Measurements from ENCODE around the gene ABHD14A.
A peak's percentile ranks its signal among the peaks of the same experiment; 100 is the strongest.
"Not testable (repeated sequence)": the region's sequence is repeated elsewhere in the genome, so short reads cannot be mapped to it uniquely, and the experiment has no call there.

ABHD14A gene

GRCh38 chr3:51977446-51978142, 2.7 kb downstream of the ABHD14A start:
- no peak for DNase-seq

GRCh38 chr3:51978143-51978502, 3.3 kb downstream of the ABHD14A start:
- DNase-seq: no peak

- no peak for DNase-seq
These were observed 5.4 kb downstream of the ABHD14A start for GRCh38 chr3:51980253-51980652.

GRCh38 chr3:51982352-51982837, 7.5 kb downstream of the ABHD14A start:
- DNase-seq: no peak

DNA sequence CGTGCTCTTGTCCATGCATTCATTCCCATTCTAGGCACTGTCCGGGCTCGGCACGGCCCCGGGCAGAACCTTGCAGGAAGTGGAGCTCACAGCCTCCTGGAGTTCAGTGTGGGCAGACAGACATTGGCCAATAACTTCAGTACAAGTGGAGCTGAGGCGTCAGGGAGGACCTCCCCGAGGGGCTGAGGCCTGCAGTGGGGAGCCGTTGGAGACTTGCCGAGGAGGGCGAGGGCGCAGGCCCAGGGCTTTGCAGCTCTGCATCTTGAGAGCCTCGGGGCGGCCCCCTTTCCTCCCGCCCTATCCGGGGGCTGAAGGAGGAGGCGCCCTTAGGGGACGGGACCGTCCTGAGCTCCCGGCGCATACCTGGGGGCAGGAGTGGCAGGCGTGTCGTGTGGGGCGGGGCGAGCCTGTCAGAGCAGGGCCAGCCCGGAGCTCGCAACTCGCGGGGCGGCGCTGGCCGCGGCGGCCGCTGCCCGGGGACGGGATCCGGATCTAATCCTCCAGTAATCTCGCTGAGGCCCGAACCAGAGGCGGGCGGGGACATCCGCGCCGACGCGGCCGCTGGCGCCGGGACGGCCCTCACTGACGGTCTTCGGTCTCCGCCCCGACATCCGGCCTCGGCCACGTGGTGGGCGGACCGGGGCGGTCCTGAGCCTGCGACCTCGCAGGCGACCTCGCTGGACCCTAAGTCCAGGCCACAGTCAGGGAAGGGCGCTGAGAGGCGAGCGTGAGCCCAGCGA, 8.1 kb downstream of the ABHD14A start, which contains the start of gene ACY1:
TSS of gene ACY1 (plus strand) at position 698 of the 740 bp plus-strand sequence. CDS start 530 bp downstream, outside the sequence.
- no peak for DNase-seq

DNA sequence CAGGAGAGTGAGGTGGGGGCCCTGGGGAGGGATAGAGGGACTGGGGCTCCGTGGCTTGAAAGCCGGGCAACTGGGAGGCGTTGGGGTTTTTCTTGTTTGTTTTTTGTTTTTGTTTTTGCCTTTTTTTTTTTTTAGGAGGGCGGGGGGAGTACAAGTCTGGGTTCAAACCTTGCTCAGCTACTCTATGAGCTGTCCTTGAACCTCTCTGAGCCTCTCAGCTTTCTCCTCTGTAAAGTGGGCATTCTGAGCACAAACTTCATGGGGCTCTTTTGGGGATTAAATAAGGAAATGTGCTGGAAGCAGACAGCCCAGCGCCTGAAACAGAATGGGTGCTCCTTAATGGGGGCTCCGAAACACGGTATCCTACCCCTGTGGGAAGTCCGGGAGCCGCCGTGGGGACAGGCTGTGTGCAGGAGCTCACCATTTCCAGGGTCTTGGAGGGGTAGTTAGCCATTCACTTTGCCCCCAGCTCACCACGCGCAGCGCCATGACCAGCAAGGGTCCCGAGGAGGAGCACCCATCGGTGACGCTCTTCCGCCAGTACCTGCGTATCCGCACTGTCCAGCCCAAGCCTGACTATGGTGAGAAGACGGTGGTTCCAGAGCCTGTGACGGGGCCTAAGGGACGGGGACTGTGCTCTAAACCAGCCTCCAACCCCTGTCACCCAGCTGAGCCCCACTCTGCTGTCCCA, 8.9 kb downstream of the ABHD14A start:
- DNase-seq: no peak

DNA sequence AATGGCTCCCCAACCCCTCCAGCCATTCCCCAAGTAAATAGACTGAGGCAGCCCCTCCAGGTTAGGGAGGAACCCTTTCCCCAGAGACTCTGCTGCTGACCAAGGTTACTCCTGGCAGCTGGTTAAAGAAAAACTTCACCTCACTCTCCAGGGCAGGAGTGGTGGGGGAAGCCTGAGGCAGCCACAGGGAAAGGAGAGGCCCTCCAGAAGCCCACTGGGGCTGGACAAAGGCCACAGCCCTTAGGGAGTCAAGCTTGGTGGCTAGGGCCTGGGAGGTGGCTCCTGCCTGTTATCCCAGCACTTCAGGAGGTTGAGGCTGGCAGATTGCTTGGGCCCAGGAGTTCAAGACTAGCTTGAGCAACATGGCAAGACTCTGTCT, 9.4 kb downstream of the ABHD14A start:
- DNase-seq: no peak

- DNase-seq: no peak
These were observed 10.2 kb downstream of the ABHD14A start for GRCh38 chr3:51985063-51985462.

DNA sequence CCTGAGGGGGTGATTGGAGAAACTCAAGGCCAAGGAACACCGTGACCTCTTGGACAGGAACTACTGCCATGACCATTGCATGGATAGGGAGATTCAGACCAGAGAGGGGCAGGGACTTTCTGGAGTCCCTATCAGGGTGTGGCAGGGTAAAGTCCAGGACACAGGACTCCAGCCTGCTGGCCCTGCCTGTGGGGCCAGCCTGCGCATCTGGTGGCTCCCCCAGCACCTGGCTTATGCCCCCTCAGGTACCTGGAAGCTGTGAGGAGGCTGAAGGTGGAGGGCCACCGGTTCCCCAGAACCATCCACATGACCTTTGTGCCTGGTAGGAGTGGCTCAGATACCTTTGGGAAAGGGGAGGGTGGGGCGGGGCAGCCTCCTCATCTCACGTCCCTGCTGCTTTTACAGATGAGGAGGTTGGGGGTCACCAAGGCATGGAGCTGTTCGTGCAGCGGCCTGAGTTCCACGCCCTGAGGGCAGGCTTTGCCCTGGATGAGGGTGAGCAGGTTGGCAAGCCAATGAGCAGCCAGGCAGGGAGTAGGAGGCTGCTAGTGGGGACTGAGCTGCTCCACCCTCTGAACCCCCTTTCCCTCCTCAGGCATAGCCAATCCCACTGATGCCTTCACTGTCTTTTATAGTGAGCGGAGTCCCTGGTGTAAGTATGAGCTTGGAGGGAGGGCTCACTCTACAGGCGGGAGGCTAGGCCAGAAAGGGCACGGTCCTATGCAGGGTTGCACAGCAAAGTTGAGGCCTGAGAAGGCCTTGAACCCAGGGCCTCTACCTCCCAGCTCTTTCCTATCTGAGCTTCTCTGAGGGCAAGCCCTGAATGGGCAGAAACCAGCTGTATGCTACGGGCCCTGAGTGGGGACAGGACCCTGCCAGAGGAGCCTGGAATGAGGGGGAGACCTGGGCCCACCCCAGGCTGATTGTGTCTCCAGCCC, 11.4 kb downstream of the ABHD14A start:
- no peak for DNase-seq

GRCh38 chr3:51987568-51987967, 12.7 kb downstream of the ABHD14A start:
- no peak for DNase-seq

DNA sequence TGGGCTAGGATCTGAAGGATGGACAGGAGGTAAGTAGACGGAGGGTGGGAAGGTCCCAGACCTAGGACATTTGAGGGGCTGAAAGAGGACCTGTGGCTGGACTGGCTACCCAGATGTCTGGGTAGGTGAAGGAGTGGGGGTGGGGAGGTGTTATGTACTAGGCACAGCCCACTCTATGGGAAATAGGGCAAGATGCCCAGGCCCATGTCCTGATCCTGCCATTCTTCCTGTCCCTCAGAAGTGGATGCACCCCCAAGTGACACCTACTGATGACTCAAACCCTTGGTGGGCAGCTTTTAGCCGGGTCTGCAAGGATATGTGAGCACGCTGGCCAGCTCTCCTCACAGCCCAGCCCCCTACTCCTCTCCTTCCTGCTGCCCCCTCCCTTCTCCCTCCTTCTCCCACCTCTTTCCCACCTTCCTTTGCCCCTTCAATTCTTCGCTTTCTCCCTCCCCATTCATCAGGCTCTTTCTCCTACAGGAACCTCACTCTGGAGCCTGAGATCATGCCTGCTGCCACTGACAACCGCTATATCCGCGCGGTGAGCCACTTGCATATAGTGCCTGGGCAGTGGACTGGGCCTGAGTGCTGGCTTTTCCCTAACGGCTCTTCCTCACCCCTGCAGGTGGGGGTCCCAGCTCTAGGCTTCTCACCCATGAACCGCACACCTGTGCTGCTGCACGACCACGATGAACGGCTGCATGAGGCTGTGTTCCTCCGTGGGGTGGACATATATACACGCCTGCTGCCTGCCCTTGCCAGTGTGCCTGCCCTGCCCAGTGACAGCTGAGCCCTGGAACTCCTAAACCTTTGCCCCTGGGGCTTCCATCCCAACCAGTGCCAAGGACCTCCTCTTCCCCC, 13.7 kb downstream of the ABHD14A start:
- no peak for DNase-seq

DNA sequence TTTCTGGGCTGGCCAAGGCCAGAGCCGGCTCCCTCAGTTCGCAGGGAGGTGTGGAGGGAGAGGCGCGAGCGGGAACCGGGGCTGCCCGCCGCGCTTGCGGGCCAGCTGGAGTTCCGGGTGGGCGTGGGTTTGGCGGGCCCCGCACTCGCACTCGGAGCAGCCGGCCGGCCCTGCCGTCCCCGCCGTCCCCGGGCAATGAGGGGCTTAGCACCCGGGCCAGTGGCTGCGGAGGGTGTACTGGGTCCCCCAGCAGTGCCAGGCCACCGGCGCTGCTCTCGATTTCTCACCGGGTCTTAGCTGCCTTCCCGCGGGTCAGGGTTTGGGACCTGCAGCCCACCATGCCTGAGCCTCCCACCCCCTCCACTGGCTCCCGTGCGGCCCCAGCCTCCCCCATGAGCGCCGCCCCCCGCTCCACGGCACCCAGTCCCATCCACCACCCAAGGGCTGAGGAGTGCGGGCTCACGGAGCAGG, 15.7 kb downstream of the ABHD14A start:
- DNase-seq: not testable (repeated sequence)

DNA sequence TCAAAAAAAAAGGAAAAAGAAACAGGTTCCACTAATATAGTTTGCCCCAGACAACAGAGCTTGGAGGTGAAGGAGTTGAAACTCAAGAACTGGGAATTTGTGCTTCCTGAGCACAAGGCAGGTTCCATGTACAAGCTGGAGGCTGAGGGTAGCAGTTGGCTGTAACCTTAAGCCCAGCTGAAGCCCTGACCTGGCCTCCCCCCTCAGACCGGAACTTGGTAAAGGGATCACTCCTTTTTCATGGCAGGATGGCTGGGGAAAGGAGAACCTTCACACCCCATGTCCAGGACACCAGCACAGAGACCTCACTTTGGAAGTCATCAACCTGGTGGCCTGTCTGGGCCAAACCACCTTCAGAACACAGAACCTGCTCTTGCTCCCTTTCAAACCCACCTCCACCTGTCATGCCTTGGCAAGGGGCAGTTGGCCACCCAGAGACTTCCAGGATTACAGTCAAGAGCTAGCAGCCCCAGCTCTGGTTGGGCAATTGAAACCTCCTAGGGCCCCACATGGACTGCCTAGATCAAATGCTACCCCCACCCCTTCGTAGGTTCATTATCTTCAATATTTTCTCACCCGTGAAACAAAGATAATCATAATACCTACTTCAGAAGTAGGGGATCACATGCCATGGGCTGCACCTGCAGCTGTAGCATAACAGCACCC, 17.3 kb downstream of the ABHD14A start:
- no peak for DNase-seq

DNA sequence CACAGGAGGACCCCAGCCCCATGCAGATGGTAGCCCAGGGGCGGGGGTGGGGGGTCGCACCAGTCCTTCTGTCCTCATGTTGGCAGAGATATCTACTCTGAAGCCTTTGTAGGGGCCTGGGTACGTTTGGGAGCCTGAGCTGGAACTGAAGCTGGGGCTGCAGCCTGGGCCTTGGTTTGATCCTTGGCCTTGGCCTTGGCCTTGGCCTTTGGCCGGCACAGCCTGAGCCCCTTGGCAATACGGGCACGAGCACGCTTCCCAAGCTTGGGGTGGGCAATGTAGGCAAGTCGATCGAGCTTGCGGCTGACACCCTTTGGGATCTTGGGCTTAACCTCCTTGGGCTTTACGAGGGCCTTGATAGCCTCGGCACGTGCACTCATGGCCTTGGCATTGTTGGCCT, 18.8 kb downstream of the ABHD14A start:
- not testable (repeated sequence) for DNase-seq

DNA sequence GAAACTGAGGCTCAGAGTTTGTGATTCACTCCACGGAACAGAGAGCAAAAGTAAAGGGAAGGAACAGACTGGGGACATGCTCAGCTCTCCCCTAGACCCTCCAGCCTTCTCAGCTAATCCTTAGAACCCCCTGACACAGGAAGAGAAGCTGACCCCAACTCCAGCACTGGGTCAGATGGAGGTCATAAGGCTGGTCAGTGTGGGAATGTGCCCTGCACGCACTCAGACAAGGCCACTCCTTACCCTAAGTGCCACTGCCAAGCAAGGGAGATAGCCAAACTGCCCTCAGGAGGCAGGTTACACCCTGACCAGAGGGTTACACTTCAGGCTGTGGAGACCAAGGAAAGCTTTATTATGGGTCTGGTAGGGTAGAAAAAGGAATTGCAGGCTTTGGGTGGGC, 19.7 kb downstream of the ABHD14A start:
- DNase-seq: no peak

- peak; percentile 69 for DNase-seq
These were observed 20.7 kb downstream of the ABHD14A start, which contains the start of gene RPL29 for GRCh38 chr3:51995346-51996163. Gene RPL29 (minus strand): TSS chr3:51995895. CDS start chr3:51995461, 434 bp downstream.

DNA sequence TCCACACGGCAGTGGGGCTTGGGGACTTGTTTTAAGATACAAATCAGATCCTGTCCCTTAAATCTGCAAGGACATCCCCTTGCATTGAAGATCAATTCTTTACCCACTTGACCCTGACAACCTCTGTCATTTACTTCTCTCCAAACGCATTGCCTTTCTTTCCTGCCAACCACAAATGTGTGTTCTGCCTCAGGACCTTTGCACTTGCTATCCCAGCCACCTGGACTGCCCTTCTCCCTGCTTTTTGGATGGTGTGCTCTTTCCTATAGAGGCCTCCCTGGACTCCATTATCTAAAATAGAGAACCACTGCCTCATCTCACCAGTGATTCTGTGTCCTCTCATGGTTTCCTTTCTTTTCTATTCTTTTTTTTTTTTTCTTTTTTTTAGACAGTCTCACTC, 22.3 kb downstream of the ABHD14A start:
- DNase-seq: no peak

DNA sequence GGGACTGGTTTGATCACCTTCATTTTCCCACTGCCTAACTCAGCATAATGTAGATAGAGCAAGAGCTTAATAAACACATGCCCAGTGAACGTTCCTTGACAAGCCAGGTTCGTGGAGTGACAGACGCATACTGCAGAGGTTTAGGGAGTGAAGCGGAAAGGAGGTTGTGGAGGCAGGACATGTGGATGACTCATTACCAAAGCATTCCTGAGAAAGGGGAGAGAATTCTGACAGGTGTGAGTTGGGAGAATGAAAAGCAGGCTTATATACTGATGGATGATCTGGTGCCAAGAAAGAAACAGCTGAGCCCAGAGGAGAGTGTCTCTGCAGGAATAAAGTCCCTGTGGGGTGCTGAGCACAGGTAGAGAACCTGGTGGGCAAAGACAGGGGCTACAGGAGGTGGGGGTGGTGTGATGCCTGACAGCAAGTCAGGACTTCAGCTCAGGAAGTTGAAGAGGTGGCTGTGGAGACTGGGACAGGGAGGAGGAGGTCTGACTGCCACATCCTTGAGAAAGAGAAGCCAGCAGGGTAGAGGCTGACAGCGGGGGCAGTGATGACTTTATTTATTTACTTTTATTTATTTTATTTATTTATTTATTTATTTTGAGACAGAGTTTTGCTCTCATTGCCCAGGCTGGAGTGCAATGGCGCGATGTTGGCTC, 23.2 kb downstream of the ABHD14A start:
- DNase-seq: no peak

- DNase-seq: no peak
These were observed 23.9 kb downstream of the ABHD14A start for GRCh38 chr3:51998774-51999173.
